GM12874 (cell line): ENCODE results near the gene HTR1E.

Experiments used
- TF ChIP-seq, protein P1 (sequence below): IDR thresholded peaks from 2 replicates; pipeline ENCODE4 v1.5.1; 2011; ENCODE audit warnings: low read depth, mild to moderate bottlenecking, control low read depth, low read length, moderate library complexity; ENCODE audit not compliant: insufficient read depth

Gene HTR1E

DNA sequence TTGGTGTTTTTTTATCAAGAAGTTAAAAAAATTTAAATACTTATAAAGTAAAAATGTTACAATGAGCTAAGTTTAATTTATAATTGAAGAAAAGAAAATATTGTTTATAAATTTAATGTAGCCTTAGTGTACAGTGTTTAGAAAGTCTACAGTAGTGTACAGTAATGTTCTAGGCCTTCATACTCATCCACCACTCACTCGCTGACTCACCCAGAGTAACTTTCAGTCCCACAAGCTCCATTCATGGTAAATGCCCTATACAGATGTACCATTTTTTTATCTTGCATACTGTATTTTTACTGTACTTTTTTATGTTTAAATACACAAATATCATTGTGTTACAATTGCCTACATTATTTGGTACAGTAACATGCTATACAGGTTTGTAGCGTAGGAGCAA, 26.0 kb downstream of the HTR1E start:
- TF ChIP-seq, protein P1, sequence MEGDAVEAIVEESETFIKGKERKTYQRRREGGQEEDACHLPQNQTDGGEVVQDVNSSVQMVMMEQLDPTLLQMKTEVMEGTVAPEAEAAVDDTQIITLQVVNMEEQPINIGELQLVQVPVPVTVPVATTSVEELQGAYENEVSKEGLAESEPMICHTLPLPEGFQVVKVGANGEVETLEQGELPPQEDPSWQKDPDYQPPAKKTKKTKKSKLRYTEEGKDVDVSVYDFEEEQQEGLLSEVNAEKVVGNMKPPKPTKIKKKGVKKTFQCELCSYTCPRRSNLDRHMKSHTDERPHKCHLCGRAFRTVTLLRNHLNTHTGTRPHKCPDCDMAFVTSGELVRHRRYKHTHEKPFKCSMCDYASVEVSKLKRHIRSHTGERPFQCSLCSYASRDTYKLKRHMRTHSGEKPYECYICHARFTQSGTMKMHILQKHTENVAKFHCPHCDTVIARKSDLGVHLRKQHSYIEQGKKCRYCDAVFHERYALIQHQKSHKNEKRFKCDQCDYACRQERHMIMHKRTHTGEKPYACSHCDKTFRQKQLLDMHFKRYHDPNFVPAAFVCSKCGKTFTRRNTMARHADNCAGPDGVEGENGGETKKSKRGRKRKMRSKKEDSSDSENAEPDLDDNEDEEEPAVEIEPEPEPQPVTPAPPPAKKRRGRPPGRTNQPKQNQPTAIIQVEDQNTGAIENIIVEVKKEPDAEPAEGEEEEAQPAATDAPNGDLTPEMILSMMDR: no peak

DNA sequence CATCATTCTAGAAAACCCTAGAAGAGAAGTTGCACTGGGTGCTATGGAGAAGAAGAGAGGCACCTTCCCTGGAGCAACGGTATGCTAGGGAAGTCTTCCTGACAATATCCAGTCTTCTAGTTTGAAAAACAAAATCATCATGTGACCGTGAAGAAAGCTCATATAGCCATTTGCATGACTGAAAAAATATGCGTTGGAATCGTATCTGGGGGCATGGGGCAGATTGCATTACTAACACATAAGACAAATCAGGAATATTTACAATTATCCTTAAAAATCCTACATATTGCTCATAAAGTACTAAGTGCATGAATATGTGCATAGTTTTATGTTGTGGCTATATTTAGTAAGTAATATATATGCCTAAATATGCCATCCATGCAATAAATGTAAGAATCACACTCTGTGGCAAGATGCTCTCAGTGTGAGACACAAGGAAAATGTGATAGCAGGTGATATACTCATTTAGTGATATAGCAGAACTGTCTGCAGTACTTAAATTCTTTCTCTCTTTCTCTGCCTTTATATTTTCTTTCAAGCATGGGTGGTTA, 26.8 kb downstream of the HTR1E start:
- TF ChIP-seq, protein P1: no peak

DNA sequence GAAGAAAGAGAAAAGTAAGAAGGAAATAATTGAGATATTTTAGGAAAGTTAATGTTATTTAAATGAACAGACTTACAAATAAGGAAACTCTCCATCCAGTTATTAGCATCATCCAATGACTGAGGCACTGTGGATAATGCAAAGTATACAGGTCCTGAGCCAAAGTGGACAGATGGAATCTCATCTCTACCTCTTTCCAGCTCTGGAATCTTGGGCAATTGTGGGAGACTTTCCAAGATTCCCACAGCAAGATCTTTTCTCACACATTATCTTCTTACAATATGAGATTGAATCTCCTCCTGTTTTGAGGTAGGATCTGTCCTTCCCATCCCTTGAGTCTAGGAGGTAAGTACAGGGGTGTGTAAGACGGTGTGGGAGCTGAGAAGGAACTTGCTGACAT, 28.9 kb downstream of the HTR1E start:
- TF ChIP-seq, protein P1: no peak

DNA sequence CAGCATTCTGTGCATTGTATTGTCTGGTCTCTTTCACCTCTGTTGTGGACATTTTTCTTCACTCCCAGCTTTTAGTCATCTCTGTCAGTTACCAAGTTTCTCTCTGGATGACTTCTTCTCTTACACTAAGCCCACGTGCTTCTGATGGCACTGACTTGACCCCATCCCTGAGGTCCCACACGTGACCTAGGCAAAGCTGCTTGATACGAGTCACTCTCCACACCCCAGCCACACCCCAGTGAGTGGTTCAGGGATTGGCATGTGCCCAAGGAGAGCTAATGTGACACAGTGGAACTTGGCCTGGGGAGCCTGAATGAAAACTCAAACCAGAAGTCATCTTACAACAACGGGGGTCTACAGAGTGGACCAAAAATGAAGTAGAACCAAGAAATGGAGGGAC, 32.2 kb downstream of the HTR1E start:
- TF ChIP-seq, protein P1: no peak

- TF ChIP-seq, protein P1: no peak
Measured at GRCh38 chr6:86973088-86973487, 35.8 kb downstream of the HTR1E start.

- TF ChIP-seq, protein P1: no peak
Measured at GRCh38 chr6:86978251-86978650, 40.9 kb downstream of the HTR1E start.

DNA sequence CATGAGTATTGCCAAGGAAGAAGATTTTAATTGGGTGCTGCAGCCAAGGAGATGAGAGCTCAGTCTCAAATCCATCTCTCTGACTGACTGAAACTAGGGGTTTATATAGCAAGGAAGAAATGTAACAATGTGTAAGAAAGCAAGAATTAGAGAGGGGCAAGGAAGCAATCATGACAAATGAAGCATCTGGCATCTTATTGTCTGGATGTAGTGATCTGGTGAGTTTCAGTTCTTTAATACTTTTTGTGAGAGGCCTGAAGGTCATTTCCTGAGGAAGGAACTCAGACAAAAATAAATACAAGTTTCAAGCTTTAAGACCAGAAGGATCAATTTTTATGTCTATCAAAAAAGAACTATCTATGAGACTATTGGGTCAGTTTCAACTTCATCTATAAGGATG, 64.2 kb downstream of the HTR1E start:
- TF ChIP-seq, protein P1: no peak

DNA sequence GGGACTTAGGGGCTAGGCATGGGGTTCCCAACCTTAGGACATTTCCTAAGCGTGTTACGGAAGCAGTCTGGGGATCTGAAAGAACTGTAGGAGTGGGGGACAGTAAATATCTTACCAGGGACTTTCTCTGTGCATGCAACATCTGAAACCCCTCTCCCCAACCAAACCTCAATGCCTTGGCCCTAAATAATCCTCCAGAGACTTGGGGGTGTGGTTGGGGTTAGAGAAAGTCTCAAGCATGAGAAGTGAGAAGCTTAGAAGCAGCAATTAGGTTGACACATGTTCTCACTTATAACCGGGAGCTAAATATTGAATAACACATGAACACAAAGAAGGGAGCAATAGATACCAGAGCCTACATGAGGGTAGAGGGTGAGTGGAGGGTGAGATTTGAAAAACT, 74.7 kb downstream of the HTR1E start:
- TF ChIP-seq, protein P1: no peak
